ENCODE data around the gene LEPROT. TPM values are rescaled to one million over a fixed set of nuclear protein-coding genes. Genes with fewer than 3 reads are reported as not detected.
A peak's percentile ranks its signal among the peaks of the same experiment; 100 is the strongest.

LEPROT gene
- total RNA-seq, 4 donors from 2014 or later = 34.6 to 52.4 (median 44.2) TPM

- no peaks in the 10 kb centered on the region for H3K9me3 ChIP-seq
- peaks cover 32% of the 10 kb centered on the region for H3K36me3 ChIP-seq
- H3K27ac ChIP-seq = no peak overlapping the region
- no peak overlapping the region for H3K4me3 ChIP-seq
- no peak for DNase-seq (ENCODE audit: low spot score in 2 of 2)
- TF ChIP-seq EP300 (IDR thresholded peaks at IDR 0.05) = no peak
- TF ChIP-seq, protein P1, sequence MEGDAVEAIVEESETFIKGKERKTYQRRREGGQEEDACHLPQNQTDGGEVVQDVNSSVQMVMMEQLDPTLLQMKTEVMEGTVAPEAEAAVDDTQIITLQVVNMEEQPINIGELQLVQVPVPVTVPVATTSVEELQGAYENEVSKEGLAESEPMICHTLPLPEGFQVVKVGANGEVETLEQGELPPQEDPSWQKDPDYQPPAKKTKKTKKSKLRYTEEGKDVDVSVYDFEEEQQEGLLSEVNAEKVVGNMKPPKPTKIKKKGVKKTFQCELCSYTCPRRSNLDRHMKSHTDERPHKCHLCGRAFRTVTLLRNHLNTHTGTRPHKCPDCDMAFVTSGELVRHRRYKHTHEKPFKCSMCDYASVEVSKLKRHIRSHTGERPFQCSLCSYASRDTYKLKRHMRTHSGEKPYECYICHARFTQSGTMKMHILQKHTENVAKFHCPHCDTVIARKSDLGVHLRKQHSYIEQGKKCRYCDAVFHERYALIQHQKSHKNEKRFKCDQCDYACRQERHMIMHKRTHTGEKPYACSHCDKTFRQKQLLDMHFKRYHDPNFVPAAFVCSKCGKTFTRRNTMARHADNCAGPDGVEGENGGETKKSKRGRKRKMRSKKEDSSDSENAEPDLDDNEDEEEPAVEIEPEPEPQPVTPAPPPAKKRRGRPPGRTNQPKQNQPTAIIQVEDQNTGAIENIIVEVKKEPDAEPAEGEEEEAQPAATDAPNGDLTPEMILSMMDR (IDR thresholded peaks at IDR 0.05) = no peak
- no peak for TF ChIP-seq POLR2AphosphoS5 (IDR thresholded peaks at IDR 0.05)
- TF ChIP-seq POLR2A (IDR thresholded peaks at IDR 0.05) = no peak
- H3K4me1 ChIP-seq = peaks cover 44% of the 10 kb centered on the region
- WGBS = 97% methylated on average over 2 of the region's 2 CpGs
- H3K27me3 ChIP-seq = no peaks in the 10 kb centered on the region
Measured at GRCh38 chr1:65425006-65425405, 4.5 kb downstream of the LEPROT start.

DNA sequence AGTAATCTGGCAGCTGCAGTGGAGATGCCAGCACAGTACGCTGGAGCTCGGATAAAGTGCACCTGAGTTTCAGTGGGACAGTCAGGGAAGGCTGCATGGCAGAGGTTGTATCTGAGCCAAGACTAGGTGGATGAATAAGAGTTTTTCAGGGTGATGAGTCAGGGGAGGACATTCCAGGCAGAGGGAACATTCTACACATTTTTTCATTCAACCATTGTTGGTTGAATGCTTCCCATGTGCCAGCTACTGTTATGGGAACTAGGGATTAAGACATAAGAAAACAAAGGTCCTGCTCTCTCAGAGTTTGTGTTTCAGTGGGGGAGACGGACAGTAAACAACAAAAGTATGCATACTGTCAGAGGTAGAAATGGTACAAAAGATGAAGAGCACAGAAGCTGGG, 5.2 kb downstream of the LEPROT start:
- no peak overlapping the region for H3K27ac ChIP-seq
- H3K4me1 ChIP-seq = peaks cover 49% of the 10 kb centered on the region
- H3K36me3 ChIP-seq = peaks cover 32% of the 10 kb centered on the region

DNA sequence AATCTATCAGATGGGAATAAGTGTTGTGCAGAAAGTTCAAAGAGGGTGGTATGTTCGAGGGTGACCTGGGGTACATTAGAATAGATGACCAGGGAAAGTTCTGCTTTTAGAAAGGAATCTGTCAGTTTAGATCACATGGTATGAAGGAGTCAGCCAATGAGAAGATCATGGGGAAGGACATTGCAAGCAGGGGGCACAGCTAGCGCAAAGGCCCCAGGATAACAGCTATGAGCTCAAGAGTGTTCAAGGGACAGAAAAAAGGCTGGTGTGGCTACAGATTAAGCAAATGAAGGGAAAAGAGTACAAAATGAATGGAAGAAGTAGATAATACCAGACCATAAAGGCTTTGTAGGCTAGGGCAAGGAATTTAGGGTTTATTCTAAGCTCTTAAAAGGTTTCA, 8.6 kb downstream of the LEPROT start:
- Histone ChIP-seq H3K4me1 (peaks cover 31% of the 10 kb centered on the region), H3K27ac (peak overlapping the region; percentile 32), H3K4me3 (no peak overlapping the region), H3K36me3 (peaks cover 44% of the 10 kb centered on the region), H3K9me3 (no peaks in the 10 kb centered on the region), H3K27me3 (no peaks in the 10 kb centered on the region)
- no peak for TF ChIP-seq EP300 (IDR thresholded peaks at IDR 0.05)
- TF ChIP-seq POLR2A (IDR thresholded peaks at IDR 0.05) = no peak
- TF ChIP-seq, protein P1 (IDR thresholded peaks at IDR 0.05) = no peak
- TF ChIP-seq POLR2AphosphoS5 (IDR thresholded peaks at IDR 0.05) = no peak
- WGBS = 99% methylated on average over 2 of the region's 2 CpGs
- no peak for DNase-seq (ENCODE audit: low spot score in 2 of 2)

More for the DNA sequence above, 5.2 kb downstream of the LEPROT start:
- TF ChIP-seq, protein P1 (IDR thresholded peaks at IDR 0.05) = no peak
- TF ChIP-seq POLR2AphosphoS5 (IDR thresholded peaks at IDR 0.05) (no peak), EP300 (IDR thresholded peaks at IDR 0.05) (no peak), POLR2A (IDR thresholded peaks at IDR 0.05) (no peak)
- 93% methylated on average over 3 of the region's 3 CpGs for WGBS
- H3K9me3 ChIP-seq = no peaks in the 10 kb centered on the region
- no peak overlapping the region for H3K4me3 ChIP-seq
- no peaks in the 10 kb centered on the region for H3K27me3 ChIP-seq
- DNase-seq (ENCODE audit: low spot score in 2 of 2) = no peak

DNA sequence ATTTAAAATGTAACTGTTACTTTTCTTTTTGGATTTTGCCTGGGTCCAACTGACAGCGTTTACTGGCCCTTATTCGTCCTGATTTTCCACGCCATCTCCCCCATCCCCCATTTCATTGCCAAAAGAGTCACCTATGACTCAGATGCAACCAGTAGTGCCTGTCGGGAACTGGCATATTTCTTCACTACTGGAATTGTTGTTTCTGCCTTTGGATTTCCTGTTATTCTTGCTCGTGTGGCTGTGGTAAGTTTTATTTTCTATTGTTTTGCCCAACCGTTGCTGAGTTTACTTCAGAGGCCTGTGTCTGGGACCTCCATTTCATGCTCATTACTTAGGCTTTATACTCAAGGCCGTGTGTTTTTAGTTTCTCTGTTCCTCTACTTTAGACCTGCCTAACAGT, 9.3 kb downstream of the LEPROT start:
- 56% methylated on average over 7 of the region's 7 CpGs for WGBS
- peak overlapping the region; percentile 62 for H3K27ac ChIP-seq
- no peaks in the 10 kb centered on the region for H3K9me3 ChIP-seq
- no peak for TF ChIP-seq EP300 (IDR thresholded peaks at IDR 0.05)
- peak in 2 of 3 donors; percentile 17 to 72 for TF ChIP-seq POLR2AphosphoS5 (IDR thresholded peaks at IDR 0.05)
- TF ChIP-seq, protein P1 (IDR thresholded peaks at IDR 0.05) = no peak
- H3K4me1 ChIP-seq = peaks cover 28% of the 10 kb centered on the region
- H3K27me3 ChIP-seq = no peaks in the 10 kb centered on the region
- no peak overlapping the region for H3K4me3 ChIP-seq
- peaks cover 49% of the 10 kb centered on the region for H3K36me3 ChIP-seq
- DNase-seq (ENCODE audit: low spot score in 2 of 2) = no peak

- TF ChIP-seq, protein P1 (IDR thresholded peaks at IDR 0.05) = peak; percentile 16 to 22
- TF ChIP-seq EP300 (IDR thresholded peaks at IDR 0.05) = no peak
- H3K27ac ChIP-seq = peak overlapping the region; percentile 62
- no peaks in the 10 kb centered on the region for H3K27me3 ChIP-seq
- DNase-seq (ENCODE audit: low spot score in 2 of 2) = no peak
- no peak overlapping the region for H3K4me3 ChIP-seq
- H3K9me3 ChIP-seq = no peaks in the 10 kb centered on the region
- peaks cover 31% of the 10 kb centered on the region for H3K4me1 ChIP-seq
- WGBS = 56% methylated on average over 1 of the region's 1 CpG
- peaks cover 42% of the 10 kb centered on the region for H3K36me3 ChIP-seq
Measured at GRCh38 chr1:65431111-65431705, 10.7 kb downstream of the LEPROT start.
